Stimulated activated CD4-positive, alpha-beta T cell treated with anti-CD3 and anti-CD28 coated beads, Interleukin-1b, Interleukin-23, amount 100 ng/mL, for 1 hour (primary cell): ENCODE measurements around the gene ASAP2.
"Not testable (repeated sequence)": the region's sequence is repeated elsewhere in the genome, so short reads cannot be mapped to it uniquely, and the experiment has no call there.

Experiments used
- DNase-seq, 2 donors: peaks; one replicate each; pipeline ENCODE4 v3.0.0-alpha.2; 2020; ENCODE audit warnings: low read depth in 2 of 2

Gene ASAP2

GRCh38 chr2:9378433-9379390, 172.1 kb downstream of the ASAP2 start:
- no peak for DNase-seq

- no peak for DNase-seq
These were observed 172.8 kb downstream of the ASAP2 start for GRCh38 chr2:9379391-9379755.

GRCh38 chr2:9380702-9381628, 174.4 kb downstream of the ASAP2 start:
- no peak for DNase-seq

DNA sequence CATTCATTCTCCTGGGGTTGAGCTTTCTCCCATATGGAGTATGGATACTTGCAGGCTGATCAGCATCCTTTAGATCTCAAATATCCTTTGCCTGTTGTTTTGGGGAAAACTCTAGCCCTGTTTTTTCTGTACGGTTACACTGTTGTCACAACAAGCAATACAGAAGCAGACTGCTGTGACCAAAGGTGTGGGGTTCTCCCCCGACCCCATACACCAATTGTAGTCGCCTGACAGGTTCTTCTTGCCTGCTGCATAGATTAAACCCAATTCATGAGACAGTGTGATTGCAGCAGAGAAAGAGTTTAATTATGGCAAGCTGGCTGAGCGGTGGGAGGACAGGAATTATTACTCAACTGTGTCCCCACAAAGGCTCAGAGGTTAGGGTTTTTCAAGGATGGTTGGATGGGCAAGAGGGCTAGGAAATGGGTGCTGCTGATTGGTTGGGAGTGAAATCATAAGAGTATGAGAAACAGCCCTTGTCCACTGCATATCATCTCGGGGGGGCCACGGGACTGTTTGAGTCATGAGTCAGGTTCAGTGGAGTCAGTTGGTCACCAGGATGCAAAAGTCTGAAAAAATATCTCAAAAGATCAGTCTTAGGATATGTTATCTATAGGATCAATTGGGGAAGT, 176.1 kb downstream of the ASAP2 start:
- no peak for DNase-seq

DNA sequence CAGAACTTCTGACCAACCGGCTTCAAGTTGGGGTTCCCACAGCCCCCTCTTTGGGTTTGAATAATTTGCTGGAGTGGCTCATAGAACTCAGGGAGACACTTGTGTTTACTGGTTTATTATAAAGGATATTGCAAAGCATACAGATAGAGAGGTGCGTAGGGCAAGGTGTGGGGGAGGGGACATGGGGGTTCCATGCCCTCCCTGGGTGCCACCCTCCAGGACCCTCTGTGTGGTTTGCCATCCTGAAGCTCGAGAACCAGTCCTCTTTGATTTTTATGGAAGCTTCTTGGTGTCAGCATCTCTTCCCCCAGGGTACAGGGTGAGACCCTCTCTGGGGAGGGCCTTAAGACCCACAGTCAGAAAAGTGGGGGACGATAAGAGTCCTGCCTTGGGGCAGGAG, 177.9 kb downstream of the ASAP2 start:
- DNase-seq: no peak

- DNase-seq: no peak
These were observed 179.2 kb downstream of the ASAP2 start for GRCh38 chr2:9385841-9386240.

GRCh38 chr2:9388199-9388681, 181.6 kb downstream of the ASAP2 start:
- no peak for DNase-seq

GRCh38 chr2:9388950-9389911, 182.6 kb downstream of the ASAP2 start:
- DNase-seq: no peak

DNA sequence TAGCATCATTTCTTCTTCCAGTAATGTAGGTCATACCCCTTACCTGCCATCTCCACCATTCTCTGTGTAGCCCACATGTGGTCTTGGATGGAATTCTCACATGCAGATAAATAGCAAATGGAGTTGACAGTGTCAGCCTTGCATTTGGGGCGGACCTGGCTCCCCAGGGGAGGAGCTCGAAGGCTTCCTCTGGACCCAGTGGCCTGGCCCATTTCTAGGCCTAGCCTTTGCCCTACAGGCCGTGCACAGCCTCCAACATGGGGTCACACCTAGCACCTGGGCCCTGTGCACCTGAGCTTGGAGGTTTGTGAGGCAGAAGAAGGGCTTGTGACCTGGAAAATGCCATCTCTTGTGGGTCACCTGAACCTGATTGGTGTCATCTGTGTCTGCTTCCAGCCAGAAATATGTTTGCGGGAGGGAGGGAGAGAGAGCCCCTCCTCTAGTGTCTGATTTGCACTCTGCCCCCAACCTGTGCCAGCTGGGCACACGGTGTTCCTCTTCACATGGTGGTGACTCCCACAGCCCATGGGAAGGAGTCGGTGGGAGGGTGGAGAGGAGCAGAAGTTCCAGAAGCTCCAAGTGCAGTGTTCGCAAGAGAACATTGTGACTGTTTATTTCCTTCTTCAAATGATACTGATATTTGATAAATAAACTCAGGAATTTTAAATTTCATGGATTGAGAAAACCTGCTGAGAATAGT, 183.7 kb downstream of the ASAP2 start:
- no peak for DNase-seq

DNA sequence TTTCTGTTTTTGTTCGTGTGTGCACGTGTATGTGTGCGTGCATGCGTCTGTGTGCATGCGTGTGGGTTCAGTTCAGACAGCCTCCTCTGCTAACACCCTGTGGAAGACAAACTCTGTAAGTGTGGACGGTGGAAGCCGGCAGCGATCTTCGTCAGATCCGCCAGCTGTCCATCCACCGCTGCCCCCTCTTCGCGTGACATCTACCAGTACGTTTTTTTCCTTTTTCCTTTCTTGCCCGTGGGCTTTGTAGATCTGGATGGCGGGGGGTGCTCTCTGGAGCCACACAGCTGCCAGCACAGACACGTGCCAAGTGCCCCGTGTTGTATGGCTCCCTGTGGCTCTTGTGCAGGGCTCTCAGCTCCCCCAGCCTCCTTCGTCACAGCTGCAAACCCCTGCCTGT, 184.4 kb downstream of the ASAP2 start:
- no peak for DNase-seq

DNA sequence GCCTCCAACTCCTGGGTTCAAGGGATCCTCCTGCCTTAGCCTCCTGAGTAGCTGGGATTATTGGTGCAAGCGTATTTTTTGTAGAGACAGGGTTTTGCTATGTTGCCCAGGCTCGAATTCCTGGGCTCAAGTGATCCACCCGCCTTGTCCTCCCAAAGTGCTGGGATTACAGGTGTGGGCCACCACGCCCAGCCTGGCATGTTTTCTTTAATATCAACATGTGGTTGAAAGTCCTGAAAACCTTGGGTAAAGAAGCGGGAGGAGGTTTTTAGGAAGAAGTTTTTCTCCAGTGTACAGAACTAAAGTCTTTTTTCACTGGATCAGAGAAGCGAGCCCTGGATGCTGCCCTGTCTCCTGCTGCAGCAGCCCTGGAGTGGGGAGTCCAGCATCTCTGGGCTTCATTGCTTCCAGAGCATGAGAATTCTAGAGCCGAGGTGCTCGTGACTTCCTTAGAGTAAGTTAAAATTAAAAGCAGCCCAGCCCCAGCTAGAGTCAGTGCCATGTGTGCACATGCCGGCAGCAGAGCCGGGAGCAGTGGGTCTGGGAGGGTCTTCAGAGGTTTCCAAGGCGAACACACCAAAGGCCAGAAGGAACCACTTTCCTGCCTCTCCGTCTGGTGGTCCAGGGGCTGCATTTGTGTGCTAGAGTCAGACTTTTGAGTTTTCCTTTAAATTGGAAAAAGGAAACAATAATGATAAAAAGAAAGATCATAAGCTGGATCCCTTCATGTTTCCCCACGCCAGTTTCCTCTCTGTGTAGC, 185.5 kb downstream of the ASAP2 start:
- DNase-seq: no peak

DNA sequence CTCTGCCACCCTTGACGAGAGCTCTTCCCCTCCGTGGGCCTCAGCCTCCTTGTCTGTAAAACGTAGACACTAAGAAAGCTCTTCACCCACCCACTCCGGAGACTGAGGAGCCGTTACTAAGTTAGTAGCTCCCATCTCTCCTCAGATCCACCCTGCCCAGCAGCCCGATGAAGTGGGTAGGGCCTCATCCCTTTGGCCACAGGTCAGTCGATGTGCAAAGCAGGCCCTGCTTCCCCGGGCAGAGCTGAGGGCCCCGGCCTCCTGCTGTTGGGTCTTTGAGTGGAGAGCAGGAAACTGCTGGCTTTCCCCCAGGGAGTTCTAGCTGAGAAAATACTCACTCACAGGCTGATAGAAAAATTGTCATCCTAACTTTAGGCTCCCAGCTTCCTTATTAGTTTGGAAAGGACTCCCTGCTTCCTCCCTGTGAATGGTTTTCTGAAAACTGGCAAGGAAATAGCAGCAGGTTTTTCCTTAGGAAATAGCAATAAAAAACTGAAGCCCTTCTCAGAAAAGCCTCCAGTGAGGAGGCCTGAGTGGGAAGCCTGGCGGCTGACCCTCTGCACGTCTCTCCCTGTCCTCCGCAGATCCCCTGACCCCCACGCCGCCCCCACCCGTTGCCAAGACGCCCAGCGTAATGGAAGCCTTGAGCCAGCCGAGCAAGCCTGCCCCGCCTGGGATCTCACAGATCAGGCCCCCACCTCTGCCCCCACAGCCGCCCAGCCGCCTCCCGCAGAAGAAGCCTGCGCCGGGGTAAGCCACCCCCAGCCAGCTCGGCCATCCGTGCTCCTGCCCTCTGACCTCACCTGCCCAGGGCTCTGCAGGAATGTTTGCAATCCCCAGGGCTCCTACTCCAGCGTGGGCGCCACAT, 186.5 kb downstream of the ASAP2 start:
- DNase-seq: no peak

GRCh38 chr2:9394816-9395215, 188.2 kb downstream of the ASAP2 start:
- DNase-seq: no peak

DNA sequence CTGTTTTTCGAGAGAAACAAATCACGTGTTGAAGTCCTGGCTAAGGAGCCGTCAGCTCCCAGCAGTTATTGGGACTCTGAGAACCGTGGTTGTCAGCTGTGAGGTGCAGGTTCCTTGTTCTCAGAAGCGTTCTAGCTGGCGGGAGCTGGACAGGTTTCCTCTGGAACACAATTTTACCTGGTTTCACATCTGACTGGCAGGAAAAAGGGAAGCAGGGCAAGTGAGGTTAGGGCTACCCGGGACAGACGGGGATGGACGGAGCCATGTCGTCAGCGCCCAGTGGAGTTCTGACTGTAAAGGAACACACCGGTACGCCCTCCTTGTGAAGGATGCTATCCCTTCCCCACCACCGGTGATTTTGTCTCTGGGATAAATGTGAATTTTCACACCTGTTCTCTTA, 190.6 kb downstream of the ASAP2 start:
- DNase-seq: no peak

DNA sequence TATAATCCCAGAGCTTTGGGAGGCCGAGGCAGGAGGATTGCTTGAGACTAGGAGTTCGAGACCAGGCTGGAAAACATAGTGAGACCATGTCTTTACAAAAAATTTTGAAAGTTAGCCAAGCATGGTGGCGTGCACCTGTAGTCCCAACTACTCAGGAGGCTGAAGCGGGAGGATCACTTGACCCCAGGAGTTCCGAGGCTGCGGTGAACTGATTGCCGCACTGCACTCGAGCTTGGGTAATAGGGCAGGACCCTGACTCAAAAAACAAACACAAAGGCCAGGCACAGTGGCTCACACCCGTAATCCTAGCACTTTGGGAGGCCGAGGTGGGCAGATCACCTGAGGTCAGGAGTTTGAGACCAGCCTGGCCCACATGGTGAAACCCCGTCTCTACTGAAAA, 191.6 kb downstream of the ASAP2 start:
- DNase-seq: not testable (repeated sequence)

GRCh38 chr2:9398881-9399780, 192.5 kb downstream of the ASAP2 start:
- no peak for DNase-seq

GRCh38 chr2:9400268-9401058, 193.9 kb downstream of the ASAP2 start:
- DNase-seq: no peak
